ENCODE results near the gene NPPC.

DNA sequence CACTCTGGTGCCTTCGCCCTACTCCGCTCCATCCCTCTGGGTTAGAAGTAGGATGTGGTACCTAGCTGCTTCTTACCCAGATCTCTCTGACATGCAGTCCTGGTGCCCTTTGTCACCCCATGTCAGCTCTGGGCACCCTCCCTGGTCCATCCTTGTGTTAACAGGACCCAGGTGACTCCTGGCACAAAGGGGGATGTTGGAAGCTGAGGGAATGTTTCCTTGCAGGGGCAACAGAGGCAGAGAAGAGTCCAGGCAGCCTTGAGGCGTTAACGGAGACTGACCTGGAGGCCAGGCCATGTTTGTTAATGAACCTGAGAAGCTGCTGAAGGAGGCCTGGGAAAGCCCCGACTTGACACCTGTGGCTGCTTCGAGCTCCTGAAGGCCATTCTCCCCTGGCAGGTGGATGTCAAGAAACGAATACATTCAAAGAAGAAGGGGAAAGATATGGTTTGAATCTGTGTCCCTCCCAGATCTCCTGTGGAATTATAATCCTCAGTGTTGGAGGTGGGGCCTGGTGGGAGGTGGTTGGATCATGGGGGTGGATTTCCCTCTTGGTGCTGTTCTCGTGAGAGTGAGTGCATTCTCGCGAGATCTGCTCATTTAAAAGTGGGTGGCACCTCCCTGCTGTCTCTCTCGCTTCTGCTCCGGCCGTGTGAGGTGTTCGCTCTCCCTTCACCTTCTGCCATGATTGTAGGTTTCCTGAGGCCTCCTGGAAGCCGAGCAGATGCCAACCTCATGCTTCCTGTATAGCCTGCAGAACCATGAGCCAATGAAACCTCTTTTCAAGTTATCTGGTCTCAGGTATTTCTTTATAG lies 31.4 kb downstream of the NPPC start:
- TF ChIP-seq POLR2A (IDR thresholded peaks at IDR 0.05; ENCODE audit: low read length) = no peak
- TF ChIP-seq GATA1 (IDR thresholded peaks at IDR 0.05; ENCODE audit: low read depth, low read length) = no peak

Data from erythroblast (primary cell).